Vagina (tissue), 2 donors: ENCODE results near the gene TMBIM1.

Source experiments
- CTCF ChIP-seq, 3 experiments: fragments of 450-650 bp in 2 of 3; fragments of 200-600 bp in 1 of 3; sonication (generic) in 1 of 3; IDR thresholded peaks; one replicate each; pipeline ENCODE4 v1.5.1; 2017 to 2019; ENCODE audit warnings: antibody characterized with exemption in 3 of 3, mild to moderate bottlenecking in 2 of 3, moderate library complexity in 2 of 3
- POLR2A ChIP-seq, 2 donors: fragments of 450-650 bp; IDR thresholded peaks; one replicate each; pipeline ENCODE4 v1.6.1; 2017; ENCODE audit warnings: antibody characterized with exemption in 2 of 2, mild to moderate bottlenecking in 2 of 2, moderate library complexity in 2 of 2

GRCh38 chr2:218245214-218245613 lies 47.1 kb downstream of the TMBIM1 start:
- TF ChIP-seq CTCF (IDR thresholded peaks at IDR 0.05) (no peak), POLR2A (IDR thresholded peaks at IDR 0.05) (no peak)
